ENCODE measurements around the gene TEKTIP1.
"Not testable (repeated sequence)": the region's sequence is repeated elsewhere in the genome, so short reads cannot be mapped to it uniquely, and the experiment has no call there.

TEKTIP1 gene

GRCh38 chr19:3528539-3529211 is 10.3 kb upstream of the TEKTIP1 start:
- Histone ChIP-seq H3K9ac (ENCODE audit: low read depth, low read length) (no peak overlapping the region), H3K36me3 (ENCODE audit: control insufficient read depth, insufficient read depth, low read length) (peaks cover 61% of the 10 kb centered on the region), H3K4me3 (ENCODE audit: low read depth, low read length) (no peak overlapping the region), H3K27me3 (ENCODE audit: control insufficient read depth, insufficient read depth, low read length) (no peaks in the 10 kb centered on the region), H3K4me1 (ENCODE audit: control insufficient read depth, insufficient read depth, low read length) (no peaks in the 10 kb centered on the region), H3K9me3 (ENCODE audit: control insufficient read depth, insufficient read depth, low read length) (no peaks in the 10 kb centered on the region)

GRCh38 chr19:3529299-3529698 is 9.7 kb upstream of the TEKTIP1 start:
- H3K36me3 ChIP-seq (ENCODE audit: control insufficient read depth, insufficient read depth, low read length): peaks cover 56% of the 10 kb centered on the region
- H3K4me3 ChIP-seq (ENCODE audit: low read depth, low read length); H3K4me1 ChIP-seq (ENCODE audit: control insufficient read depth, insufficient read depth, low read length); H3K9ac ChIP-seq (ENCODE audit: low read depth, low read length); H3K27me3 ChIP-seq (ENCODE audit: control insufficient read depth, insufficient read depth, low read length); H3K9me3 ChIP-seq (ENCODE audit: control insufficient read depth, insufficient read depth, low read length): not testable (repeated sequence)

- Histone ChIP-seq H3K4me1 (ENCODE audit: control insufficient read depth, insufficient read depth, low read length) (no peaks in the 10 kb centered on the region), H3K9ac (ENCODE audit: low read depth, low read length) (no peak overlapping the region), H3K9me3 (ENCODE audit: control insufficient read depth, insufficient read depth, low read length) (no peaks in the 10 kb centered on the region), H3K4me3 (ENCODE audit: low read depth, low read length) (no peak overlapping the region), H3K36me3 (ENCODE audit: control insufficient read depth, insufficient read depth, low read length) (peaks cover 58% of the 10 kb centered on the region), H3K27me3 (ENCODE audit: control insufficient read depth, insufficient read depth, low read length) (no peaks in the 10 kb centered on the region)
Observed at GRCh38 chr19:3530389-3530788, 8.6 kb upstream of the TEKTIP1 start.

DNA sequence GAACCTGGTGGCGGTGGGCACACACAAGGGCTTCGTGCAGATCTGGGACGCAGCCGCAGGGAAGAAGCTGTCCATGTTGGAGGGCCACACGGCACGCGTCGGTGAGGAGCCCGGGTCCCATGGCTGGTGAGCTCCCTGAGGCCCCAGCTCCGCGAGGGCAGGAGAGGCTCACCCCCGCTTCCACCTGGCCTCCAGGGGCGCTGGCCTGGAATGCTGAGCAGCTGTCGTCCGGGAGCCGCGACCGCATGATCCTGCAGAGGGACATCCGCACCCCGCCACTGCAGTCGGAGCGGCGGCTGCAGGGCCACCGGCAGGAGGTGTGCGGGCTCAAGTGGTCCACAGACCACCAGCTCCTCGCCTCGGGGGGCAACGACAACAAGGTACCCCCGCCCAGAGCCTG is 7.3 kb upstream of the TEKTIP1 start:
- Histone ChIP-seq H3K36me3 (ENCODE audit: control insufficient read depth, insufficient read depth, low read length) (peaks cover 56% of the 10 kb centered on the region), H3K4me3 (ENCODE audit: low read depth, low read length) (no peak overlapping the region), H3K9ac (ENCODE audit: low read depth, low read length) (no peak overlapping the region), H3K27me3 (ENCODE audit: control insufficient read depth, insufficient read depth, low read length) (no peaks in the 10 kb centered on the region), H3K9me3 (ENCODE audit: control insufficient read depth, insufficient read depth, low read length) (no peaks in the 10 kb centered on the region), H3K4me1 (ENCODE audit: control insufficient read depth, insufficient read depth, low read length) (no peaks in the 10 kb centered on the region)

- Histone ChIP-seq H3K4me1 (ENCODE audit: control insufficient read depth, insufficient read depth, low read length) (no peaks in the 10 kb centered on the region), H3K9ac (ENCODE audit: low read depth, low read length) (no peak overlapping the region), H3K36me3 (ENCODE audit: control insufficient read depth, insufficient read depth, low read length) (peaks cover 51% of the 10 kb centered on the region), H3K9me3 (ENCODE audit: control insufficient read depth, insufficient read depth, low read length) (no peaks in the 10 kb centered on the region), H3K27me3 (ENCODE audit: control insufficient read depth, insufficient read depth, low read length) (no peaks in the 10 kb centered on the region), H3K4me3 (ENCODE audit: low read depth, low read length) (no peak overlapping the region)
Observed at GRCh38 chr19:3532154-3532786, 6.7 kb upstream of the TEKTIP1 start.

DNA sequence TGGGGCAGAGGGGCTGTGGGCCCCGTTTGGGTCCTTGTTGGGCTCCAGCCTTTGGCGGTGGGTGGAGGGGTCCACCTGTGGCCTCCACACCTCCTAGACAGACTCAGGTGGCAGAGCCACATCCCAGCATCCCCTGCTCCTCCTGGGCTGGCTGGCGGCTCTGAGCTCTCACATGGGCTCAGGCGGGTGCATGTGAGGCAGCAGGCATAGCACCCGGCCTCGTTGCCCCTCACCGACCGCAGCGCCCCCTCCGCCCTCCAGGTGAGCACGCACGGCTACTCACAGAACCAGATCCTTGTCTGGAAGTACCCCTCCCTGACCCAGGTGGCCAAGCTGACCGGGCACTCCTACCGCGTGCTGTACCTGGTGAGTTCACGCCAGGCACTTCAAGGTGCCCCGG is 5.9 kb upstream of the TEKTIP1 start:
- Histone ChIP-seq H3K9me3 (ENCODE audit: control insufficient read depth, insufficient read depth, low read length) (no peaks in the 10 kb centered on the region), H3K9ac (ENCODE audit: low read depth, low read length) (no peak overlapping the region), H3K4me1 (ENCODE audit: control insufficient read depth, insufficient read depth, low read length) (no peaks in the 10 kb centered on the region), H3K4me3 (ENCODE audit: low read depth, low read length) (no peak overlapping the region), H3K36me3 (ENCODE audit: control insufficient read depth, insufficient read depth, low read length) (peaks cover 45% of the 10 kb centered on the region), H3K27me3 (ENCODE audit: control insufficient read depth, insufficient read depth, low read length) (no peaks in the 10 kb centered on the region)

GRCh38 chr19:3533563-3534216 is 5.3 kb upstream of the TEKTIP1 start:
- Histone ChIP-seq H3K4me1 (ENCODE audit: control insufficient read depth, insufficient read depth, low read length) (peaks cover 2% of the 10 kb centered on the region), H3K9ac (ENCODE audit: low read depth, low read length) (no peak overlapping the region), H3K27me3 (ENCODE audit: control insufficient read depth, insufficient read depth, low read length) (no peaks in the 10 kb centered on the region), H3K4me3 (ENCODE audit: low read depth, low read length) (no peak overlapping the region), H3K36me3 (ENCODE audit: control insufficient read depth, insufficient read depth, low read length) (peaks cover 41% of the 10 kb centered on the region), H3K9me3 (ENCODE audit: control insufficient read depth, insufficient read depth, low read length) (no peaks in the 10 kb centered on the region)

DNA sequence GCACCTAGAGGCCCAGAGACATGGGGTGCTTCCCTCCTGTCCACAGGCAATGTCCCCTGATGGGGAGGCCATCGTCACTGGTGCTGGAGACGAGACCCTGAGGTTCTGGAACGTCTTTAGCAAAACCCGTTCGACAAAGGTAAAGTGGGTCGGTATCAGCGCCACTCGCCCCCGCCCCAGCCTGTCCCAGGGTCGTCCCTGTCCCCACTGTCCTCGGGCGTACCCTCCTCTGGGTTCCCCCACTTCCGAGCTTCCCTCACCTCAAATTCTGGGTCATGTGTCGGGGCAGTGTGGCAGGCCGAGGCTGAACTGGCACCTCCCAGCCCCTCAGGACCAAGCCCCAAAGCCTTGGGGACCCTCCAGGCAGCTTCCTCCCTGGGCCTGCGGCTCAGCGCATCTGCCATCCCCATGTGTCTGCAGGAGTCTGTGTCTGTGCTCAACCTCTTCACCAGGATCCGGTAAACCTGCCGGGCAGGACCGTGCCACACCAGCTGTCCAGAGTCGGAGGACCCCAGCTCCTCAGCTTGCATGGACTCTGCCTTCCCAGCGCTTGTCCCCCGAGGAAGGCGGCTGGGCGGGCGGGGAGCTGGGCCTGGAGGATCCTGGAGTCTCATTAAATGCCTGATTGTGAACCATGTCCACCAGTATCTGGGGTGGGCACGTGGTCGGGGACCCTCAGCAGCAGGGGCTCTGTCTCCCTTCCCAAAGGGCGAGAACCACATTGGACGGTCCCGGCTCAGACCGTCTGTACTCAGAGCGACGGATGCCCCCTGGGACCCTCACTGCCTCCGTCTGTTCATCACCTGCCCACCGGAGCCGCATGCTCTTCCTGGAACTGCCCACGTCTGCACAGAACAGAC is 4.4 kb upstream of the TEKTIP1 start:
- Histone ChIP-seq H3K4me1 (ENCODE audit: control insufficient read depth, insufficient read depth, low read length) (peaks cover 5% of the 10 kb centered on the region), H3K9ac (ENCODE audit: low read depth, low read length) (no peak overlapping the region), H3K4me3 (ENCODE audit: low read depth, low read length) (no peak overlapping the region), H3K9me3 (ENCODE audit: control insufficient read depth, insufficient read depth, low read length) (no peaks in the 10 kb centered on the region), H3K27me3 (ENCODE audit: control insufficient read depth, insufficient read depth, low read length) (no peaks in the 10 kb centered on the region), H3K36me3 (ENCODE audit: control insufficient read depth, insufficient read depth, low read length) (peaks cover 41% of the 10 kb centered on the region)

DNA sequence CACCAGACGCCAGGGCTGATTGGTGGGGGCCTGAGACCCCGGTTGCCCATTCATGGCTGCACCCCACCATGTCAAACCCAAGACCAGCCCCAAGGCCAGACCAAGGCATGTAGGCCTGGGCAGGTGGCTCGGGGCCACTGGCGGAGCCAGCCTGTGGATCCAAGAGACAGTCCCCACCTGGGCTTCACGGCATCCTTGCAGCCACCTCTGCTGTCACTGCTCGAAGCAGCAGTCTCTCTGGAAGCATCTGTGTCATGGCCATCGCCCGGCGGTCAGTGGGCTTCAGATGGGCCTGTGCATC is 3.8 kb upstream of the TEKTIP1 start:
- Histone ChIP-seq H3K27me3 (ENCODE audit: control insufficient read depth, insufficient read depth, low read length) (no peaks in the 10 kb centered on the region), H3K9me3 (ENCODE audit: control insufficient read depth, insufficient read depth, low read length) (no peaks in the 10 kb centered on the region), H3K36me3 (ENCODE audit: control insufficient read depth, insufficient read depth, low read length) (peaks cover 41% of the 10 kb centered on the region), H3K4me1 (ENCODE audit: control insufficient read depth, insufficient read depth, low read length) (peaks cover 5% of the 10 kb centered on the region), H3K9ac (ENCODE audit: low read depth, low read length) (no peak overlapping the region), H3K4me3 (ENCODE audit: low read depth, low read length) (no peak overlapping the region)

DNA sequence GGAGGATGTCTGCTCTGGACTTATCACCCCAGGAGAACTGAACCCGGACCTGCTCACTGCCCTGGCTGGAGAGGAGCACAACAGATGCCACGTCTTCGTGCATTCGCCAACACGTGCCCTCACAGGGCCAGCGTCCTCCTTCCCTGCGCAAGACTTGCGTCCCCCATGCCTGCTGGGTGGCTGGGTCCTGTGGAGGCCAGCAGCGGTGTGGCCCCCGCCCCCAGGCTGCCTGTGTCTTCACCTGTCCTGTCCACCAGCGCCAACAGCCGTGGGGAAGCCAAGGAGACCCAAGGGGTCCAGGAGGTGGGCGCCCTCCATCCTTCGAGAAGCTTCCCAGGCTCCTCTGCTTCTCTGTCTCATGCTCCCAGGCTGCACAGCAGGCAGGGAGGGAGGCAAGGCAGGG is 3.4 kb upstream of the TEKTIP1 start:
- Histone ChIP-seq H3K36me3 (ENCODE audit: control insufficient read depth, insufficient read depth, low read length) (peaks cover 41% of the 10 kb centered on the region), H3K27me3 (ENCODE audit: control insufficient read depth, insufficient read depth, low read length) (no peaks in the 10 kb centered on the region), H3K9ac (ENCODE audit: low read depth, low read length) (no peak overlapping the region), H3K4me3 (ENCODE audit: low read depth, low read length) (no peak overlapping the region), H3K9me3 (ENCODE audit: control insufficient read depth, insufficient read depth, low read length) (no peaks in the 10 kb centered on the region), H3K4me1 (ENCODE audit: control insufficient read depth, insufficient read depth, low read length) (peaks cover 5% of the 10 kb centered on the region)

DNA sequence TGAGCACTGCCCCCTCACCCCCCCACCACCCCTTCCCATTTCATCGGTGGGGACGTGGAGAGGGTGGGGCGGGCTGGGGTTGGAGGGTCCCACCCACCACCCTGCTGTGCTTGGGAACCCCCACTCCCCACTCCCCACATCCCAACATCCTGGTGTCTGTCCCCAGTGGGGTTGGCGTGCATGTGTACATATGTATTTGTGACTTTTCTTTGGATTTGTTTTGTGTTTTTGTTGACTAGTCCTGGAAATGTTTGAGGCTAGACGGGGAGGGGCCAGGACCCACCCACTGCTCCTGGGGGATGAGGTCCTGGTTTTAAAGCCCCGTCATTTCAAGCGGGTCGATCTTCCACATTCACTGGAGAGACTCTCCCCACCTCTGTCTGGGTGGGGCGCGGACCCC is 3.0 kb upstream of the TEKTIP1 start:
- no peak overlapping the region for H3K4me3 ChIP-seq (ENCODE audit: low read depth, low read length)
- H3K9ac ChIP-seq (ENCODE audit: low read depth, low read length): no peak overlapping the region
- H3K4me1 ChIP-seq (ENCODE audit: control insufficient read depth, insufficient read depth, low read length): peaks cover 5% of the 10 kb centered on the region
- H3K27me3 ChIP-seq (ENCODE audit: control insufficient read depth, insufficient read depth, low read length): no peaks in the 10 kb centered on the region
- H3K36me3 ChIP-seq (ENCODE audit: control insufficient read depth, insufficient read depth, low read length): peaks cover 37% of the 10 kb centered on the region
- H3K9me3 ChIP-seq (ENCODE audit: control insufficient read depth, insufficient read depth, low read length): no peaks in the 10 kb centered on the region
